GM12891 (cell line): ENCODE results near the gene CYP4A22.
A peak's percentile ranks its signal among the peaks of the same experiment; 100 is the strongest.

Experiments
- DNase-seq: peaks from one replicate; pipeline ENCODE4 v3.0.0; 2011; ENCODE audit warnings: low spot score; ENCODE audit not compliant: insufficient read length
- FAIRE-seq: peaks from 2 replicates; lab custom pipeline; 2011; peaks lifted over from hg19 to GRCh38; lab: Jason Lieb, UNC
- PAX5 ChIP-seq: IDR thresholded peaks from 2 replicates; pipeline ENCODE4 v1.6.1; 2011; ENCODE audit warnings: low read length, moderate library complexity, mild to moderate bottlenecking; ENCODE audit not compliant: insufficient read depth, severe bottlenecking
- POLR2A ChIP-seq: IDR thresholded peaks from 2 replicates; pipeline ENCODE4 v1.6.1; 2011; ENCODE audit warnings: low read depth, low read length, control low read depth
- POLR2AphosphoS5 ChIP-seq: IDR thresholded peaks from 2 replicates; pipeline ENCODE4 v1.6.1; 2011; ENCODE audit warnings: low read depth, low read length, control low read depth
- POU2F2 ChIP-seq: IDR thresholded peaks from 2 replicates; pipeline ENCODE4 v1.6.1; 2011; ENCODE audit warnings: low read depth, mild to moderate bottlenecking, control low read depth, low read length, moderate library complexity
- SPI1 ChIP-seq: IDR thresholded peaks from 2 replicates; pipeline ENCODE4 v1.6.1; 2011; ENCODE audit warnings: low read depth, low read length, control low read depth
- TAF1 ChIP-seq: IDR thresholded peaks from 2 replicates; pipeline ENCODE4 v1.6.1; 2011; ENCODE audit warnings: low read depth, low read length, control low read depth

Gene CYP4A22

GRCh38 chr1:47172782-47173181 lies 35.5 kb downstream of the CYP4A22 start:
- TF ChIP-seq PAX5 (no peak), SPI1 (no peak)
- DNase-seq (no peak), FAIRE-seq (no peak)

GRCh38 chr1:47174656-47175020 lies 37.4 kb downstream of the CYP4A22 start:
- FAIRE-seq (no peak), DNase-seq (no peak)
- TF ChIP-seq POLR2A = no peak
- no peak for TF ChIP-seq SPI1
- TF ChIP-seq TAF1 = no peak
- no peak for TF ChIP-seq POU2F2
- no peak for TF ChIP-seq PAX5
- no peak for TF ChIP-seq POLR2AphosphoS5

GRCh38 chr1:47175227-47175934 lies 38.1 kb downstream of the CYP4A22 start:
- TF ChIP-seq PAX5 = no peak
- no peak for TF ChIP-seq POU2F2
- no peak for TF ChIP-seq TAF1
- no peak for TF ChIP-seq POLR2AphosphoS5
- no peak for TF ChIP-seq POLR2A
- no peak for TF ChIP-seq SPI1
- FAIRE-seq (peak; percentile 83), DNase-seq (no peak)

GRCh38 chr1:47178020-47178419 lies 40.8 kb downstream of the CYP4A22 start:
- no peak for FAIRE-seq
- no peak for DNase-seq
- TF ChIP-seq TAF1 (no peak), POLR2AphosphoS5 (no peak), SPI1 (no peak), PAX5 (no peak), POLR2A (no peak), POU2F2 (no peak)

GRCh38 chr1:47178654-47179016 lies 41.4 kb downstream of the CYP4A22 start:
- TF ChIP-seq TAF1 (no peak), POU2F2 (no peak), SPI1 (no peak), POLR2A (no peak), POLR2AphosphoS5 (no peak), PAX5 (no peak)
- FAIRE-seq = no peak
- DNase-seq = no peak

GRCh38 chr1:47179017-47179987 lies 42.1 kb downstream of the CYP4A22 start:
- DNase-seq (peak; percentile 84), FAIRE-seq (peak; percentile 91)
- TF ChIP-seq TAF1 (peak; percentile 55; the same call in 1 of the 2 replicates), POLR2AphosphoS5 (no peak), POLR2A (peak; percentile 30; the same call in 1 of the 2 replicates), SPI1 (peak; percentile 27; the same call in 1 of the 2 replicates)

GRCh38 chr1:47179988-47180563 lies 42.8 kb downstream of the CYP4A22 start:
- no peak for DNase-seq
- FAIRE-seq = no peak
- TF ChIP-seq SPI1 = no peak
- no peak for TF ChIP-seq POU2F2
- TF ChIP-seq PAX5 = no peak
- no peak for TF ChIP-seq POLR2AphosphoS5
- no peak for TF ChIP-seq POLR2A
- TF ChIP-seq TAF1 = no peak

- TF ChIP-seq SPI1 (no peak), PAX5 (no peak), POU2F2 (no peak), TAF1 (no peak), POLR2A (no peak), POLR2AphosphoS5 (no peak)
- no peak for FAIRE-seq
Observed at GRCh38 chr1:47180603-47181094, 43.4 kb downstream of the CYP4A22 start.

GRCh38 chr1:47181095-47181954 lies 44.1 kb downstream of the CYP4A22 start:
- FAIRE-seq (no peak), DNase-seq (no peak)
- TF ChIP-seq POU2F2 = no peak
- no peak for TF ChIP-seq POLR2AphosphoS5
- no peak for TF ChIP-seq SPI1
- TF ChIP-seq PAX5 = no peak
- no peak for TF ChIP-seq POLR2A

More at GRCh38 chr1:47180603-47181094, 43.4 kb downstream of the CYP4A22 start:
- DNase-seq = no peak
